ENCODE data around the gene RFWD3.
"Not testable (repeated sequence)": the region's sequence is repeated elsewhere in the genome, so short reads cannot be mapped to it uniquely, and the experiment has no call there.

RFWD3 gene

DNA sequence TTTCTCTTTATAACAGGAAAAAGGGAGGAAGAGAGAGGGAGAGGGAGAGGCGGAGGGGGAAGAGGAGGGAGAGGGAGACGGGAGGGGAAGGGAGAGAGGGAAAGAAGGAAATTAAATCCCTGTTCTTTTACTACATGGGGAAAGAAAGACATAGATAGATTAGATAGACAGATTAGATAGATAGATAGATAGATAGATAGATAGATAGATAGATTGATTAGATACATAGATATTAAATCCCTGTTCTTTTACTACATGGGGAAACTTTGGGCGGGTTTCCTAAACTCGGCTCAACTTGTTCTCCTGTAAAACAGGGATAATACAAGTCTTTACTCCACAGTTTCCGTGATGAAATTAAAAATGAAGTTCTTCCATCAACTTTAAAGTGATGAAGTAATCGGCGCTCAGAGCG is 661 bp downstream of the RFWD3 start:
- no peak for DNase-seq

DNA sequence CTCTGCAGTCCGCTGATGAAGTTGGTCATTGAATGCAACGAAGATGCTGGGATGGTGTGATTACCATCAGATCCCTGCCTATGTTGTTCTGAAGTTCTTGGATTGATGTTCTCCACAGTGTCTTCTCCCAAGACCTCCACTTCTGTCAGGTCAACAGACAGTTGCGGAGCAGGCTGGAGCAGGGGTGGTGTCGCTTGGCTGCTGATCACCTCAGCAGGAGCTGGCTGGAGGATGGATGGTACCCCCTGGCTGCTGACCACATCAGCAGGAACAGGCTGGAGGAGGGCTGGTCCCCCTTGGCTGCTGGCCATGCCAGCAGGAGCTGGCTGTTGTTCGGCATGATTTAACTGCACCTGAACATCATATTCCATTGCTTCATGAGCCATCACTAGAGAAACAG is 5.6 kb downstream of the RFWD3 start:
- no peak for DNase-seq

DNA sequence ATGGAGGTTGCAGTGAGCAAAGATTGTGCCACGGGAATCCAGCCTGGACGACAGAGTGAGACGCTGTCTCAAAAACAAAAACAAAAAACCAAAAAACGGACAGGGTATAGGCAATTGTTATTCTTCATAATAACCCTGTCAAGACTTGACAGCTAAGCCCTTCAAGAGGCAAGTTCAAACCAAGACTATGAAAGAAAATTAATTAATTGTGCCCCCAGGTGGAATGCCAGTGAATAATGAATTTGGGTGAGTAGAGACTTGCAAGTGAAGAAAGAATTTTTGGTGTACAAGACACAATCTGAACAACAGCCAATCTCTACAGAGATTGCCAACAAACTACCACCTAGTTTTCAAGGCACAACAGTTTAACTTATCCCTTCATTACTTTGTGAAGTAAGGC is 6.3 kb downstream of the RFWD3 start:
- DNase-seq, result no peak

DNA sequence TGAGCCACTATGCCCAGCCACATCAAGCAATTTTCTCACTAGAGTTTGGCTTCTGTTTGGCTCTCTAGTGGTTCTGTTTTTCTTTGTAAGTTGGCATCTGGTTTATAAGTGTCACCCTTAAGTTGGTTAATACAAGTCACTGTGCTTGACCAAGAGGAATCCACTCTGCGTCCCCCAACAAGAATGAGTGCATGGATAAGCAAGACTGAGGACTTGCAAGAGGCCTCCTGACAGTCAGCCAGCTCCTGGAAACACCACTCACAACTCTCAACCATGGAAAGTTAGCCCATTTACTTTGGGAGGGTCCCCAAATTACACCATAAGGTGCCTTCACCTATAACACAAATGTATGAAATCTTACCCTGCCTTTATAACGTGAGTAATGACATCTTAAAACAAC is 7.6 kb downstream of the RFWD3 start:
- no peak for DNase-seq

DNA sequence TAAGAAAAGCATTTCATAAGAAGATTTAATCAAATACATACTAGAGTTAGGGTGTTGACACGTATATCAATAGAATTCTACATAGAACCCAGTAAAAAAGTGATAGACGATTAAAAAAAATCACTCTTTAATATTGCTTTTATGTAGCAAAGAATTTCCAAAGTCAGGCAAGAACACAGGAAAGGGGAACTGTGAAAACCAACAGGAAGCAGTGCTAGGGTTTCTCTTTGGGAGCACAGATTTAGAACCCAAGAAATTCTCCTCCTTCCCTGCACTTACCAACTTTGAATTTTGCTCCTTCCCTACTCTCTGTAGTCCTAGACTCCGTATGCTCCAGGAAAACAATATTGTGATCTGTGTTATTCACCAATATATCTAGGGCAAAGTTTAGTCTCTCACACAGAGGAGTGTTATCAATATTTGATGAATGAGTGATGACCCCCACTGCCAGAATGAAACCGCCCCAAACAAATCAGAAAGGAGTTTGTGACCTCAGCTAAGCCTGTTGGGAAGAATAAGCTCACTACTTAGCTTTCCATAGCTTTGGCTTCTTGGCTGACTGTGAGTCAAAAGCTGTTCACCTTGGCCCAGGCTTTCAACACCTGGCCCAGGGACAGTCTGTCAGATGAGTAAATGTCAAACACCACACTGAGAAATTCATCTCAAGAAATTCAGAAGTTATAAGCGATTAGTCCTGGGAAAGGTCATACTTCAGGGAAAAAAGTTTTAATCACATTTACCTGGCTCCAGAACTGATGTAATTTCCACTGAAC is 8.6 kb downstream of the RFWD3 start:
- DNase-seq, result no peak

DNA sequence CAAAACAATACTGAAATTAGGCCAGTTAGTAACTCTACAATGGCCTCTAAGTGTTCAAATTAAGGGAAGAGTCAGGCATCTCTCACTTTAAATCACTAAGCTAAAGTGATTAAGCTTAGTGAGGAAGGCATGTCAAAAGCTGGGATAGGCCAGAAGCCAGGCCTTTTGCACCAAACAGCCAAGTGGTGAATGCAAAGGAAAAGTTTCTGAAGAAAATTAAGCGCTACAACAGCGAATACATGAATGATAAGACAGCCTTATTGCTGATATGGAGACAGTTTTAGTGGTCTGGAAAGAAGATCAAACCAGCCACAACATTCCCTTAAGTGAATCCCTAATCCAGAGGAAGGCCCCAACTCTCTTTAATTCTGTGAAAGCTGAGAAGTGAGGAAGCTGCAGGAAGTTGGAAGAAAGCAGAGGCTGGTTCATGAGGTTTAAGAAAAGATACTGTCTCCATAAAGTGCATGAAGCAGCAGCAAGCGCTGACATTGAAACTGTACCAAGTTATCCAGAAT is 12.1 kb downstream of the RFWD3 start:
- no peak for DNase-seq

DNA sequence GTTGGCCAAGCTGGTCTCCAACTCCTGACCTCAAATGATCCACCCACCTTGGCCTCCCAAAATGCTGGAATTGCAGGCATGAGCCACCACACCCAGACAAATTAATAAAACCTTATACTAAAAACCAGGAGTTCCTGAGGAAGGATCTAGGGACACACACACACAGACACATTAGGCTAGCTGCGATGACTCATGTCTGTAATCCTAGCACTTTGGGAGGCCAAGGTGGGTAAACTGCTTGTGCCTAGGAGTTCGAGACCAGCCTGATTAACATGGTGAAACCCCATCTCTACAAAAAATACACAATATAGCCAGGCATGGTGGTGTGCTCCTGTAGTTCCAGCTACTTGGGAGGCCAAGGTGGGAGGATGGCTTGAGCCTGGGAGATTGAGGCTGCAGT is 13.8 kb downstream of the RFWD3 start:
- not testable (repeated sequence) for DNase-seq

DNA sequence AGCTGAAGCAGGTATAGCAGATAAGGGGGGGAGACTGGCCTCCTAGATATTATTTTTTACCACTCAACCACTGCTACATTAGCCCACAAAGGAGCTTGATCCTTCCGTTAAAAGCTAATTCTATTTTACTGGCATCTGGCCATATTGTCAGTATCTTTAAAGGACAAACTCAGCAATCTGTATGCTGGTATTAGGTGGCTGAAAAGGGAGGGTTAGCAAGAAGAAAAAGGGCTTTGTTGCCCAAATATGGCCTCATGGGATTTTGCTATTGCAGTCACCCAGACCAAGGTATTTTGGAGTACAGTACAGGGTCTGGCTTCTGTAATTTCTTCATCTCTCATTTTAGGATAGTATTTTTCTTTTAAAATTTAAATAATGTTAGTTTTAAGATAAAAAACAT is 14.4 kb downstream of the RFWD3 start:
- DNase-seq, result no peak

DNA sequence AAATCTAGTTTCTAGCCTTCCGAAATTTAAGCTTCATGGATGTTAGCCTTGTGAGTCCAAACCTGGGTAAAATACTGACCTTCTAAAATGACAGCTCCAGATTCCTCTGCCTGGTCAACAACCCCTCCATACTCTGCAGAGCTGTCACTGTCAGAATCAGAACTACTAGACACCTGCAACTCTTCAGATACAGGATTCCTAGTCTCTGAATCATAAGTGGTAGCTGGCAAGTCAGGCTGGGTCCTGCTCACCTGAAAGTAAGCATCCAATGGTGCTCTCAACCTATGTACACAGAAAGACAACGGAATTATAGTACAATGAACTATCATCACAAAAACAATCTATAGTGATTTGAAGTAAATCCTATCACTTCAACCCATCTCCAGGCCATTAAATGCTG is 14.8 kb downstream of the RFWD3 start:
- DNase-seq, result no peak

DNA sequence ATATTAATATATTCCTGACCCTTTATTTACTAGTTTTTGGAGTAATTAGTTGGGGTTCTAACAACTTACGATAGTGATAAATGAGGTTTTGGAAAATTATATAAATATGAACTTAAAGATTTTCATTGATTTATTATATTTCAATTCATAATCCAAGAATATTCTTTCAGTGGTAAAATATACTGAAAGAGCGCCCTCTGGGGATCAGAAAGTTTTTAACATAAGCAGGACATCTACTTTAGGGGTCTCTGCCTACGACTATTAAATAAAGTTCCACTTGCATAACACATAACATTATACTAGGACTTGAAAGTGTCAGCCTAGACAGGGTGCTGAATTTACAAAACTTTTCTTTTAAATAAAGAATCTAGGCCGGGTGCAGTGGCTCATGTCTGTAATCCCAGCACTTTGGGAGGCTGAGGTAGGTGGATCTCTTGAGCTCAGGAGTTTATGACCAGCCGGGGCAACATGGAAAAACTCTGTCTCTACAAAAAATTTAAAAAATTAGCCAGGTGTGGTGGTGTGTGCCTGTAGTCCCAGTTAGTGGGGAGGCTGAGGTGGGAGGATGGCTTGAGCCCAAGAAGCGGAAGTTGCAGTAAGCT is 15.6 kb downstream of the RFWD3 start:
- no peak for DNase-seq

DNA sequence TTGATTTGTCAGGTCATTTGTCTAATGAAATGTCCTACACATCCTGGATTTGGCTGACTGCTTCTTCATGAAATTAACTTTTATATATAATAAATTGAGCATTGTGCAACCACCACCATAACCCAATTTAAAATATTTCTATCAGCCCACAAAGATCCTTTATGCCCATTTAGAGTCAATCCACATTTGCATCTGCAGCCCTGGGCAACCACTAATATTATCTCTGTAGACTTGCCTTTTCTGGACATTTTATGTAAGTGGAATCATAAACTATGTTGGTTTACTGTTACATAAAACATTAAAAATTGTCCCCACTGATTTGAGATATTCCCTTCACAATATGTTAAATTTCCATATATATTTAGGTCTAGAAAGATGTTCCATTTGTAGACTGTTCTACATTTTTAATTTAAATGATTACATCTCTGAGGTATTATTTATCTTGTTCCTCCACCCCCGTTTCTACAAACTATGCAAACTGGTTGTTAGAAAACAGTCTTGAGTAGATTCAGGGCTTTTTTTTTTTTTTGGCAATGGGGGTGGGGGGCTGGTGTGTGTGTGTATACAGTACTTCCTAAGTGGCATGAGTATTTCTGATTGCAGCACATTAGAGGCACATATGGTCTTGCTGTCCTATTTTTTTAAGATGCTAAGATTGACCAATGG is 16.7 kb downstream of the RFWD3 start:
- no peak for DNase-seq

DNA sequence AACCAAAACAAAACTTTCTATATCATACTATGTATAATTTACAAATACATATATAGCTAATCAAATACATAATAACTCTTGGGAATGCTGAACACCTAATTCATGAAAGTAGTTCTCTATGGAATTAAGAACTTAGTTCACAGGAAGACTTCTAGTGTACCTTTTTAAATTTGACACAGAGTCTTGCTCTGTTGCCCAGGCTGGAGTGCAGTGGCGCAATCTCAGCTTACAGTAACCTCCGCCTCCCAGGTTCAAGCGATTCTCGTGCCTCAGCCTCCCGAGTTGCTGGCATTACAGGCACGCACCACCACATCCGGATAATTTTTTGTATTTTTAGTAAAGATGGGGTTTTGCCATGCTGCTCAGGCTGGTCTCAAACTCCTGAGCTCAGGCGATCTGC is 24.7 kb downstream of the RFWD3 start:
- DNase-seq, result no peak

DNA sequence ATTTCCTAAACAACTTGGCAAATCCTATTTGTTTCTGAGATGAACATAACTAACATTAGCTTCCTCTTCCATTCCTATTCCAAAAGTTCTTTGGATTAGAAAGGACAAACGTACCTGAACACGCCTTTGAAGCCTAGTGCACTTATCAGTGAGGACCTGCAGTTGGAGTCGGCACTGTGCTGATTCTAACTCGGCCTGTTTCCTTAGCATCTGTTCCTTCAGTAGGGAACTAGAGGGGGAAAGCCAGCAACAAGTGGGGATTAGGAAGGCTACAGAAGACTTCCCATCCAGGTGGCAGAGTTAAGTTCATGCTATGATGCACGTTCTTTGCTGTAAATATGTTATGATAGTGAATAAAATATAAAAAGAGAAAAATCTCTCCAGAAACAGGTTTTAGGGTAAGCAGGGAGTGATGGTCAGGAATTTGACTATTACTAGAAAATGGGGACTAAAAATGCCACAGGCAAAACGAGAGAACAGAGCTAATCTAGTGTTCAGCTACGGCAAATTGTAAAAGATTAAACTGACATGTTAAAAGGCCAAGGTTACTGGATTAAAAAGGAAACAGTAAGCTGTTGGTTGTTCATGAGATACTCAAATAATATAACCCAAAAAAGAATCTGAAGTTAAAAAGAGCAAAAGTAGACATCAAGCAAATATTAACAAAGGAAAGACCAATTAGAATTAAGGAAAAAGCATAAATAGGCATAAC is 28.8 kb downstream of the RFWD3 start:
- DNase-seq, result no peak

DNA sequence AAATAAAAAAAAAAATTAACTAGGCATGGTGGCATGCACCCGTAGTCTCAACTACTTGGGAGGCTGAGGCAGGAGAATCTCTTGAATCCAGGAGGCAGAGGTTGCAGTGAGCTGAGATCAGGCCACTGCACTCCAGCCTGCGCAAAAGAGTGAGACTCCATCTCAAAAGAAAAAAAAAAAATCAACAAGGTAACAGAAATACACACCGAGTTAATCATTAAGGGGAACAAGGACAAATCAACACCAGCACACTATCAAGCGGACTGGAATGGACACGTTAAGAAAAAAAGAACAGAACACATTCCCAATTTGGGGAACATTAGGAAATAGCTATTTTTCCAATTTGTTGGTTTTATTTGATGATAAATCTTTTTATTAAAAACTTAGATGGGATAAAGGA is 31.4 kb downstream of the RFWD3 start:
- DNase-seq, result no peak

DNA sequence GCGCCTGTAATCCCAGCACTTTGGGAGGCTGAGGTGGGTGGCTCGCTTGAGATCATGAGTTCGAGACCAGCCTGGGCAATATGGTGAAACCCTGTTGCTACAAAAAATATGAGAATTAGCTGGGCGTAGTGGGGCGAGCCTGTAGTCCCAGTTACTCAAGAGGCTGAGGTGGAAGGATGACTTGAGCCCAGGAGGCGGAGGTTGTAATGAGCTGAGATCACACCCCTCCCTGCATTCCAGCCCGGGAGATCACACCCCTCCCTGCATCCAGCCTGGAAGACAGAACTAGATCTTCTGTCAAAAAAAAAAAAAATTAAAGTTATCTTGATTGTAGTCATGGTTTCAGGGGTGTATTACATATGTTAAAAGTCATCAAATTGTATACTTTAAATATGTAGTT is 33.0 kb downstream of the RFWD3 start:
- no peak for DNase-seq

DNA sequence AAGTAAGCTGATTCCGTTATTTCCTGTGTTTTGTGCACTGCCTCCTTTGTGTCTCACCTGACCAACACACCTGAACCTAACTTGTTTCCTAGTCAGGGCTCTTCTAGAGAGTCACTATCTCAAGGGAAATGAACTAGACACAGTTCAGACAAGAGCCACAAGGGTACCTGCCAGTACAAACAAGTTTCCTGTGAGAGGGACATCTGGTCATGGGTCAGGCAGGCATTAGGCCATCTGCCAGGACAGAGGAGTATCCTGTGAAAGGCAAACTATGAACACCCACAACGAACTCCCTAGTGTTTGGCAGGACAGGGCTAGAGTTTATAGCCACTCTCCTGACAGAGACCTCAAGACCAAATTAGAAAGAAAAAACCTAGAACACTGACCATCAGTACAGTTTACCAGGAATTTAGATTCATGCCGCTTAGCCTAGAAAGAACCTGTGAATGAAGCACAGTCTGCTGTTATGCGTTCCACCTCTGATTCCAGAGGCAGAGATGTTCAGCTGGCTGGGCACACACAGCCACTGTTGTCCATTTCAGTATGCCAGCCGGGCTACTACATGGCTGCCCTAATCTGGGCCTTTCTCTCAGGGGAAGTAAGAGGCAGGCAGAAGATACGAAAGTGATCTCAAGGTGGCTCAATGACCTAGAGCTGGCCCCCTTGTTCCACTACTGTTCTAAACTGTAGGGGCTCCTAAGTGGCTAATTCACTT is 39.0 kb downstream of the RFWD3 start:
- no peak for DNase-seq

DNA sequence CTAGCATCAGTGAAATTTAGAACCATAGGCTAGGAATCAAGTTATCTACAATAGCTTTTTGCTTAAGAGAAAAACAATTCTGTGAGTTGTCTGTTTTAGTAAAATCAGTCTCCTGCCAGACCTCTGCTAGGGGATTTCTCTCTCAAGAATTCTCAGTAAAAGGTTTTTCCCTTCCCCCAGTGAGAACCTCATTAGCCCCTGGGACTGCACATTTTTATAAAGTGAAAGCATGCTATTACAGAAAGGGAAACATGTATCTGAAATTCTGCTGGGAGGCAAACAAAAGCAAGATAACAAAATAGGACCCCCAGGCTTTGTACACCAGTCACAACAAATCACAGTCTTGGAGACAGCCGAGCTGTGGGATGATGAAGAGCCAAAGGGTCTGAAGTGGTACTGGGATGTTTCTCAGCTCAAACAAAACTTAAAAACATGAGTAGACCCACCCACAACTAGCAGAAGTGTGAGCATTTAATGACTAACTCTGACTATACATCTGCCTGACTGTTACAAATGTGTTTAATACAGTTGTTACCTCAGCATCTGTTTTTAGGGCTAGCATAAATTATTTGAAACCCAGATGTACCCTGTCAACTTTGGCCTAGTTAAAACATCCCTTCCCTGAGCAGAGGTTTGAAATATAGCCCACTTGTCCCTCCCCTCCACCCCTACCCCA is 39.8 kb downstream of the RFWD3 start:
- no peak for DNase-seq

DNA sequence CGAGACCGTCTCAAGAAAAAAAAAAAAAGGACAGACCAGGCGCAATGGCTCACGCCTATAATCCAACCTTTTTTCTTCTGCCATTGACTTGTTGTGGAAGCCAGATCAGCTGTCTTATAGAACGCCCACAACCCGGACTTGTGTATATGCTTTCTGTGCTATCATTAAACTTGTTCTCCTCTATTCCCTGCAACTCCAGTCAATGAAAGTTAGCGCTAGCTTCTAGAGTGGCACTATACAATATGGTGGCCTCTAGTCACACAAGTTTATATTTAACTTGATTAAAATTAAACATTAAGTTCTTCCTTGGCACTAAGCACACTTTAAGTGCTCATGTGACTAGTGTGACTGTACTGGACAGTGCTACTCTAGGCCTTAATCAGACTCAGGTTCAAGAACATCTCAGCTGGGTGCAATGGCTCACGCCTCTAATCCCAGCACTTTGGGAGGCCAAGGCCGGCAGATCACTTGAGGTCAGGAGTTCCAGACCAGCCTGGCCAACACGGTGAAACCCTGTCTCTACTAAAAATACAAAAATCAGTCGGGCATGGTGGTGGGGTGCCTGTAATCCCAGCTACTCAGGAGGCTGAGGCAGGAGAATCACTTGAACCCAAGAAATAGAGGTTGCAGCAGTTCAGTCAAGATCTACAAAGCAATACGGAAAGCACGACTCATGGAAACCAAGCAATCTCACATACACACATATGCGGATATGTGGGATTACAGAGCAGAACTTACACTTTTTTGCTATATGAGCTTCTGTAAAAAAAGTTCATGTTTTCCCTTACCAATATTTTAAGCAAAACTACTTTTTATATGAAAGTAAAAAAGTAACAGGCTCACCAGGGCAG is 41.0 kb downstream of the RFWD3 start:
- DNase-seq, result no peak

DNA sequence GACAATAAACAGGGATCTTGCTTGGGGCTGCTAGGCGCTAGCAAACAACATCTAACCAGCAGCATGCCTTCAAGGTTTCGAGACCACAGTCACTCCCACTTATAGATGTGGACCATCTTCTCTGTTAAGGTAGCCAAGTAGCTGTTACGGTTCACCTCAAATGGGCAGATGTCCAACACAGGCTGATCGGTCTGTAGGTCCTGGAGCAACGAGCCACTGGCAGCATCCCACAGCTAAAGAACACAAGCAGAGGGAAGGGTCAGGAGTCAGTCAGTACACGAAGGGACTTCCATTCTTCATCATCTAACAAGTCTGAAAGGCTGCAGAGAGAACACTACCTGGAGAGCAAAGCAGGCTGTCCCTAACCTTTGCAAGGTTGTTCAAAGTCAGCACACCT is 42.8 kb downstream of the RFWD3 start:
- no peak for DNase-seq

DNA sequence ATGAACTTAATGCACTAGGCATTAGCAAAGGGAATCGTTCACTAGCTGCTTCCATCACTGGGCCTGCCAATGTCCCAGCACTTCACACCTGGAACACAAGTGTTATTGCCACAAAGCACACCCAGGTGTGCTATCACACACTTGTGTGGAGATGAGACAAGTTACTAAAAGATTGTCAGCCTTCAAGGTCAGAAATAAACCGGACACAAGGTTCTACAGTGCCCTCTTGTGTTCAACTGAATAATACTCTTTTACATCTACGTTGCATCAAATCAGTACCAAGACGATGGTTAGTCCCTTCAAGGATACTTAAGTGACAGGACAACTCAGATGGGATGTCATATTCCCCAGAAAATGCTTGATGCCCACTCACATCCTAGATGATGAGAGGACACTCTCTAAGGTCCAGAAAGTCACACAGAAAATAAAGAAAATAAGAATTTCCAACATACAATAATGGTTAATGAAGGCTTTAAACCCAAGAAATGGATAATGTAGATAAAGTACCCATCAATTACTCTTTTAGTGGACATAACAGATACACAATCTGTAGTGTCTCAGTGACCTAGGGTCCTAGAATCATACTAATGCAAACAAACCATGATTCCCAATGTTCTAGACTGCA is 43.4 kb downstream of the RFWD3 start:
- no peak for DNase-seq

DNA sequence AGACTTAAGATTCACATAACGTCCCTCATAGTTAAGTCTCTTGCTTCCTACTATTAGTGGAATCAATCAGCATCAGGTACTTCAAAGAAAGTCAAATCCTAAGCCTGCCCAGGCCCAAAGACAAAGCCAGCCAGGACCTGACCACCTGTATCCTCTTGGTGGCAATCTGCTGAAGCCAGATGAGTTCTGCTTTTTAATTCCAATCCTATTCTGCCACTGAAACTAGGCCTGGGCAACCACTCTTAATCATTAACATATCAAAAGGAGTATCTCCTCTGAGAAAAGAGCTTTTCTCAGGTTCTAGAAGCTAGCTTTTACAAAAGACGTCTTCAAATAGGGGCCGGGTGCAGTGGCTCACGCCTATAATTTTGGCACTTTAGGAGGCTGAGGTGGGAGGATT is 44.7 kb downstream of the RFWD3 start:
- no peak for DNase-seq

All from stimulated activated naive CD4-positive, alpha-beta T cell treated with Interleukin-2 at 50 U/mL for 16 hours (primary cell).